HG02840 (cell line): Measurements from ENCODE around the gene TSKU.
"Not testable (repeated sequence)": the region's sequence is repeated elsewhere in the genome, so short reads cannot be mapped to it uniquely, and the experiment has no call there.

Experiments
- ATAC-seq: cut with Tn5 transposase; IDR thresholded peaks from one replicate; pipeline ENCODE4 v1.9.1; 2021; ENCODE audit warnings: mild to moderate bottlenecking, moderate library complexity, moderate number of reproducible peaks; ENCODE audit not compliant: unreplicated experiment, low FRiP score

TSKU gene

GRCh38 chr11:76787271-76787670, 4.1 kb downstream of the TSKU start:
- ATAC-seq, result no peak

GRCh38 chr11:76787911-76788596, 4.9 kb downstream of the TSKU start:
- ATAC-seq, result no peak

- no peak for ATAC-seq
Measured at GRCh38 chr11:76788661-76789442, 5.7 kb downstream of the TSKU start.

GRCh38 chr11:76789443-76789719, 6.2 kb downstream of the TSKU start:
- no peak for ATAC-seq

DNA sequence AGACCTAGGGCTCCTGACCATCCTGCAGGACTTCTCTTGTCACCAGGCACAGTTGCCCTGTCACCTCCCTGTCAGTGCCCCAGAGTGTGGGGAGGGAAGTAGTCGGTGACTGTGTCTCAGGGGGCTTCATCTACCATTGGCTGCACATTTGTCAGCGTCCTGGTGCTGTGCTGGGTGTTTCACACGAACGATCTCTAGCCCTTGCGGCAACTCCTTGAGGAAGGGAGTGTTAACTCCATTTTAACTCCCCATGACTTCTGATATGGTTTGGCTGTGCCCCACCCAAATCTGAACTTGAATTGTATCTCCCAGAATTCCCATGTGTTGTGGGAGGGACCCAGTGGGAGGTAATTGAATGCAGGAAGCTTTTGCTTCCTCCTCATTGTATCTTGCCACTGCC, 7.1 kb downstream of the TSKU start:
- ATAC-seq, result no peak

GRCh38 chr11:76791002-76791770, 8.0 kb downstream of the TSKU start:
- not testable (repeated sequence) for ATAC-seq

GRCh38 chr11:76791861-76792260, 8.7 kb downstream of the TSKU start:
- no peak for ATAC-seq

DNA sequence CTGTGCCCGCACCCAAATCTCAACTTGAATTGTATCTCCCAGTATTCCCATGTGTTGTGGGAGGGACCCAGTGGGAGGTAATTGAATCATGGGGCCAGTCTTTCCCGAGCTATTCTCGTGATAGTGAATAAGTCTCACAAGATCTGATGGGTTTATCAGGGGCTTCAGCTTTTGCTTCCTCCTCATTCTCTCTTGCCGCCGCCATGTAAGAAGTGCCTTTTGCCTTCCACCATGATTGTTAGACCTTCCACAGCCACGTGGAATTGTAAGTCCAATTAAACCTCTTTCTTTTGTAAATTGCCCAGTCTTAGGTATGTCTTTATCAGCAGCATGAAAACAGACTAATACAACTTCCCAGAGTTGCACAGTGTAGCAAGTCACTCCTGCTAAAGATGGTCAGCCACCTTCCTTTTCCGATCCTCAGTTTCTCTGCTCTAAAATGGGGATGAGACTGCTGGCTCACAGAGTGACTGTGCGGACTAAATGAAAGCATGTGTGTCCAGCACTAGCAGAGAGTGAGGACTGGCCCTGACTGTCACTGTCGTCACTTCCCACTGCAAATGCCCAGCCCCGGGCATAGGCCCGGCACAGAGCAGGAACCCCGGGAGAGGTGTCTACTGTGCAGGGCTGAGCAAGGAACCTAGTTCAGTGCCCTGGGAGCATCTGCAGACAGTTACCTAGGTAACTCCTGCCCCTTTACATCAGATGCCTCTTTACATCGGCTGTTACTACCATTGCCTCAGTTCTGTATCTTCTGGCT, 9.5 kb downstream of the TSKU start:
- no peak for ATAC-seq

GRCh38 chr11:76793391-76794291, 10.5 kb downstream of the TSKU start:
- no peak for ATAC-seq

GRCh38 chr11:76794371-76795289, 11.5 kb downstream of the TSKU start:
- ATAC-seq, result no peak

DNA sequence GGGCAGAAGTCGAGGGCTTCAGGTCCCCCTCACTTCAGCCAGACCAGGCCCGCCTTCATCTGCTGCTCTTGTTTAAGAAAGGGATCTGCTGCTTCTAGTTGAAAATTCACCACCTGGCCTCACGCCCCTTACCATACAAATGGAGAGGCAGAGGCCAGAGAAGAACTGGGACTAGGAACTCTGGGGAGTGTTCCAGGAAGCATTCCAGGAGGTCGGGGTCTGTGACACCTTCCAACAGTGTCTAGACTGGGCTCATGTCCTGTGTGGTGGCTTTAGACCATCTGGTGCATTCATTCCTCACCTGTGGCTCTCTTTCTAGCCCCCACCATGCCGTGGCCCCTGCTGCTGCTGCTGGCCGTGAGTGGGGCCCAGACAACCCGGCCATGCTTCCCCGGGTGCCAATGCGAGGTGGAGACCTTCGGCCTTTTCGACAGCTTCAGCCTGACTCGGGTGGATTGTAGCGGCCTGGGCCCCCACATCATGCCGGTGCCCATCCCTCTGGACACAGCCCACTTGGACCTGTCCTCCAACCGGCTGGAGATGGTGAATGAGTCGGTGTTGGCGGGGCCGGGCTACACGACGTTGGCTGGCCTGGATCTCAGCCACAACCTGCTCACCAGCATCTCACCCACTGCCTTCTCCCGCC, 12.3 kb downstream of the TSKU start:
- no peak for ATAC-seq

- no peak for ATAC-seq
Measured at GRCh38 chr11:76795936-76796441, 12.8 kb downstream of the TSKU start.

DNA sequence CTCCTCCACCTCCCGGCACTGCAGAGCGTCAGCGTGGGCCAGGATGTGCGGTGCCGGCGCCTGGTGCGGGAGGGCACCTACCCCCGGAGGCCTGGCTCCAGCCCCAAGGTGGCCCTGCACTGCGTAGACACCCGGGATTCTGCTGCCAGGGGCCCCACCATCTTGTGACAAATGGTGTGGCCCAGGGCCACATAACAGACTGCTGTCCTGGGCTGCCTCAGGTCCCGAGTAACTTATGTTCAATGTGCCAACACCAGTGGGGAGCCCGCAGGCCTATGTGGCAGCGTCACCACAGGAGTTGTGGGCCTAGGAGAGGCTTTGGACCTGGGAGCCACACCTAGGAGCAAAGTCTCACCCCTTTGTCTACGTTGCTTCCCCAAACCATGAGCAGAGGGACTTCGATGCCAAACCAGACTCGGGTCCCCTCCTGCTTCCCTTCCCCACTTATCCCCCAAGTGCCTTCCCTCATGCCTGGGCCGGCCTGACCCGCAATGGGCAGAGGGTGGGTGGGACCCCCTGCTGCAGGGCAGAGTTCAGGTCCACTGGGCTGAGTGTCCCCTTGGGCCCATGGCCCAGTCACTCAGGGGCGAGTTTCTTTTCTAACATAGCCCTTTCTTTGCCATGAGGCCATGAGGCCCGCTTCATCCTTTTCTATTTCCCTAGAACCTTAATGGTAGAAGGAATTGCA, 13.5 kb downstream of the TSKU start:
- no peak for ATAC-seq

DNA sequence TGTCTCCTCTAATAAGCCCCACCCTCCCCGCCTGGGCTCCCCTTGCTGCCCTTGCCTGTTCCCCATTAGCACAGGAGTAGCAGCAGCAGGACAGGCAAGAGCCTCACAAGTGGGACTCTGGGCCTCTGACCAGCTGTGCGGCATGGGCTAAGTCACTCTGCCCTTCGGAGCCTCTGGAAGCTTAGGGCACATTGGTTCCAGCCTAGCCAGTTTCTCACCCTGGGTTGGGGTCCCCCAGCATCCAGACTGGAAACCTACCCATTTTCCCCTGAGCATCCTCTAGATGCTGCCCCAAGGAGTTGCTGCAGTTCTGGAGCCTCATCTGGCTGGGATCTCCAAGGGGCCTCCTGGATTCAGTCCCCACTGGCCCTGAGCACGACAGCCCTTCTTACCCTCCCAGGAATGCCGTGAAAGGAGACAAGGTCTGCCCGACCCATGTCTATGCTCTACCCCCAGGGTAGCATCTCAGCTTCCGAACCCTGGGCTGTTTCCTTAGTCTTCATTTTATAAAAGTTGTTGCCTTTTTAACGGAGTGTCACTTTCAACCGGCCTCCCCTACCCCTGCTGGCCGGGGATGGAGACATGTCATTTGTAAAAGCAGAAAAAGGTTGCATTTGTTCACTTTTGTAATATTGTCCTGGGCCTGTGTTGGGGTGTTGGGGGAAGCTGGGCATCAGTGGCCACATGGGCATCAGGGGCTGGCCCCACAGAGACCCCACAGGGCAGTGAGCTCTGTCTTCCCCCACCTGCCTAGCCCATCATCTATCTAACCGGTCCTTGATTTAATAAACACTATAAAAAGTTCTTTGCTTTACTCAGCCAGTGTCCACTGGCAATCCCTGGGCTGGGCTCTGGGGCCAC, 14.4 kb downstream of the TSKU start:
- no peak for ATAC-seq

GRCh38 chr11:76798202-76798581, 15.0 kb downstream of the TSKU start:
- no peak for ATAC-seq

- ATAC-seq, result no peak
Measured at GRCh38 chr11:76798671-76799065, 15.5 kb downstream of the TSKU start.
